ENCODE results near the gene RPRD1B. TPM values are rescaled to one million over a fixed set of nuclear protein-coding genes. Genes with fewer than 3 reads are reported as not detected.

Gene RPRD1B
- total and polyA plus RNA-seq, 2 experiments from 2014 or later = 7.3 to 24.3 TPM

DNA sequence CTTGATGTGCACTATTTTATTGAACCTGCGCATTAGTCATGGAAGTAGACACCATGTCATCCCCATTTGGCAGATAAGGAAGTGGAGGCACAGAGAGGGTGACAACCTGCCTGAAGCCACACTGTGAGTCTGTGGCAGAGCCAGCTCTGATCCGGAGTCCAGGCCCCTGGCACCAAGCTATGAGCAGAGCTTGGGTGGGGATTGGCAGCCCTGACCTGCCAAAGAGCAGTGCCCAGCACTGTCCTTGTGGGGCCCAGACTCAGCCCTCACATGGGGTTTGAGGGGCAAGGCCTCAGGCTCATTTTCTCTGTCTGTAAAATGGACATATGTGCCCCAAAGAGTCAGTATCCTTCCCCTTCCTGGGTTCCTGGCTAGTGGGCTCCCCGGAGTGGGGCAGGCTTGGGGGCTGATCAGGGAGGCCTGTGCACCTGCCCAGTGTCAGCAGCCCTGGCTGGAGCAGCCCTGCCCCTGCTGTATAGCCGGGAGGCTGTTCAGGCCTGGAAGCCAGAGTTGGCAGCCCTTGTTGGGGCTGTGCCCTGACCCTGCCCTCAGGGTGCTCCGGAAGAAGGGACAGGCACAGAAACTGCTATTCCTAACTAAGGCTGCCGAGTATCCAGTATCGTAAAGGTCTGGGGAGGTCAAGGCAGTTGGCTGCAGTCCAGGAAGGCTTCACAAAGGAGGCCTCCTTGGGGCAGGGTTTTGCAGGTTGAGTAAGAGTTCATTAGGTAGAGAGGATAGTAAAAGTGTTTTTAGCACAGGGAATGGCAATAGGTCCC lies 92.8 kb downstream of the RPRD1B start:
- Histone ChIP-seq H3K4me1 (ENCODE audit: insufficient read depth) (no peaks in the 10 kb centered on the region), H3K27me3 (ENCODE audit: insufficient read depth) (no peaks in the 10 kb centered on the region), H3K27ac (ENCODE audit: low read depth) (no peak overlapping the region), H3K36me3 (ENCODE audit: insufficient read depth) (no peaks in the 10 kb centered on the region), H3K4me3 (no peak overlapping the region), H3F3A (replicated peaks; ENCODE audit: low read depth) (0 out of 2 replicates have a peak, but pooled peaks cover 2% of the 10 kb centered on the region), H2AFZ (no peak overlapping the region), H4K20me1 (replicated peaks; ENCODE audit: insufficient read depth) (no peaks in the 10 kb centered on the region), H3K9me2 (ENCODE audit: insufficient read depth) (no peaks in the 10 kb centered on the region), H3K79me2 (replicated peaks; ENCODE audit: insufficient read depth) (no peaks in the 10 kb centered on the region), H3K4me2 (no peak overlapping the region)
- H3K9me3 Mint-ChIP-seq = no peaks in the 10 kb centered on the region
- H3K36me3 Mint-ChIP-seq (ENCODE audit: low read depth) = no peaks in the 10 kb centered on the region
- TF ChIP-seq EZH2phosphoT487 (IDR thresholded peaks at IDR 0.05; ENCODE audit: unreplicated experiment) (no peak), EZH2 (IDR thresholded peaks at IDR 0.05; ENCODE audit: low read depth, unreplicated experiment) (no peak), CREB1 (CRISPR knock-in tag; IDR thresholded peaks at IDR 0.05; ENCODE audit: low read depth) (no peak), POLR2AphosphoS5 (IDR thresholded peaks at IDR 0.05; ENCODE audit: low read depth) (no peak), NANOG (IDR thresholded peaks at IDR 0.05; ENCODE audit: borderline replicate concordance) (no peak), ZNF331 (CRISPR knock-in tag; IDR thresholded peaks at IDR 0.05; ENCODE audit: low read depth) (no peak), ZNF114 (CRISPR knock-in tag; IDR thresholded peaks at IDR 0.05) (no peak), STAT1 (IDR thresholded peaks at IDR 0.05; ENCODE audit: unreplicated experiment) (no peak), JUNB (IDR thresholded peaks at IDR 0.05; ENCODE audit: unreplicated experiment) (no peak), ETS1 (IDR thresholded peaks at IDR 0.05) (no peak), CTCF (conservative IDR thresholded peaks at IDR 0.05; ENCODE audit: low read depth in 2 of 2) (no peak)
- TF ChIP-seq, protein P1, sequence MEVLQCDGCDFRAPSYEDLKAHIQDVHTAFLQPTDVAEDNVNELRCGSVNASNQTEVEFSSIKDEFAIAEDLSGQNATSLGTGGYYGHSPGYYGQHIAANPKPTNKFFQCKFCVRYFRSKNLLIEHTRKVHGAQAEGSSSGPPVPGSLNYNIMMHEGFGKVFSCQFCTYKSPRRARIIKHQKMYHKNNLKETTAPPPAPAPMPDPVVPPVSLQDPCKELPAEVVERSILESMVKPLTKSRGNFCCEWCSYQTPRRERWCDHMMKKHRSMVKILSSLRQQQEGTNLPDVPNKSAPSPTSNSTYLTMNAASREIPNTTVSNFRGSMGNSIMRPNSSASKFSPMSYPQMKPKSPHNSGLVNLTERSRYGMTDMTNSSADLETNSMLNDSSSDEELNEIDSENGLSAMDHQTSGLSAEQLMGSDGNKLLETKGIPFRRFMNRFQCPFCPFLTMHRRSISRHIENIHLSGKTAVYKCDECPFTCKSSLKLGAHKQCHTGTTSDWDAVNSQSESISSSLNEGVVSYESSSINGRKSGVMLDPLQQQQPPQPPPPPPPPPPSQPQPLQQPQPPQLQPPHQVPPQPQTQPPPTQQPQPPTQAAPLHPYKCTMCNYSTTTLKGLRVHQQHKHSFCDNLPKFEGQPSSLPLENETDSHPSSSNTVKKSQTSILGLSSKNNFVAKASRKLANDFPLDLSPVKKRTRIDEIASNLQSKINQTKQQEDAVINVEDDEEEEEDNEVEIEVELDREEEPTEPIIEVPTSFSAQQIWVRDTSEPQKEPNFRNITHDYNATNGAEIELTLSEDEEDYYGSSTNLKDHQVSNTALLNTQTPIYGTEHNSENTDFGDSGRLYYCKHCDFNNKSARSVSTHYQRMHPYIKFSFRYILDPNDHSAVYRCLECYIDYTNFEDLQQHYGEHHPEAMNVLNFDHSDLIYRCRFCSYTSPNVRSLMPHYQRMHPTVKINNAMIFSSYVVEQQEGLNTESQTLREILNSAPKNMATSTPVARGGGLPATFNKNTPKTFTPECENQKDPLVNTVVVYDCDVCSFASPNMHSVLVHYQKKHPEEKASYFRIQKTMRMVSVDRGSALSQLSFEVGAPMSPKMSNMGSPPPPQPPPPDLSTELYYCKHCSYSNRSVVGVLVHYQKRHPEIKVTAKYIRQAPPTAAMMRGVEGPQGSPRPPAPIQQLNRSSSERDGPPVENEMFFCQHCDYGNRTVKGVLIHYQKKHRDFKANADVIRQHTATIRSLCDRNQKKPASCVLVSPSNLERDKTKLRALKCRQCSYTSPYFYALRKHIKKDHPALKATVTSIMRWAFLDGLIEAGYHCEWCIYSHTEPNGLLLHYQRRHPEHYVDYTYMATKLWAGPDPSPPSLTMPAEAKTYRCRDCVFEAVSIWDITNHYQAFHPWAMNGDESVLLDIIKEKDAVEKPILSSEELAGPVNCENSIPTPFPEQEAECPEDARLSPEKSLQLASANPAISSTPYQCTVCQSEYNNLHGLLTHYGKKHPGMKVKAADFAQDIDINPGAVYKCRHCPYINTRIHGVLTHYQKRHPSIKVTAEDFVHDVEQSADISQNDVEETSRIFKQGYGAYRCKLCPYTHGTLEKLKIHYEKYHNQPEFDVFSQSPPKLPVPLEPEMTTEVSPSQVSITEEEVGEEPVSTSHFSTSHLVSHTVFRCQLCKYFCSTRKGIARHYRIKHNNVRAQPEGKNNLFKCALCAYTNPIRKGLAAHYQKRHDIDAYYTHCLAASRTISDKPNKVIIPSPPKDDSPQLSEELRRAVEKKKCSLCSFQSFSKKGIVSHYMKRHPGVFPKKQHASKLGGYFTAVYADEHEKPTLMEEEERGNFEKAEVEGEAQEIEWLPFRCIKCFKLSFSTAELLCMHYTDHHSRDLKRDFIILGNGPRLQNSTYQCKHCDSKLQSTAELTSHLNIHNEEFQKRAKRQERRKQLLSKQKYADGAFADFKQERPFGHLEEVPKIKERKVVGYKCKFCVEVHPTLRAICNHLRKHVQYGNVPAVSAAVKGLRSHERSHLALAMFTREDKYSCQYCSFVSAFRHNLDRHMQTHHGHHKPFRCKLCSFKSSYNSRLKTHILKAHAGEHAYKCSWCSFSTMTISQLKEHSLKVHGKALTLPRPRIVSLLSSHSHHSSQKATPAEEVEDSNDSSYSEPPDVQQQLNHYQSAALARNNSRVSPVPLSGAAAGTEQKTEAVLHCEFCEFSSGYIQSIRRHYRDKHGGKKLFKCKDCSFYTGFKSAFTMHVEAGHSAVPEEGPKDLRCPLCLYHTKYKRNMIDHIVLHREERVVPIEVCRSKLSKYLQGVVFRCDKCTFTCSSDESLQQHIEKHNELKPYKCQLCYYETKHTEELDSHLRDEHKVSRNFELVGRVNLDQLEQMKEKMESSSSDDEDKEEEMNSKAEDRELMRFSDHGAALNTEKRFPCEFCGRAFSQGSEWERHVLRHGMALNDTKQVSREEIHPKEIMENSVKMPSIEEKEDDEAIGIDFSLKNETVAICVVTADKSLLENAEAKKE (CRISPR knock-in tag; IDR thresholded peaks at IDR 0.05) = no peak
- TF ChIP-seq, protein P2, sequence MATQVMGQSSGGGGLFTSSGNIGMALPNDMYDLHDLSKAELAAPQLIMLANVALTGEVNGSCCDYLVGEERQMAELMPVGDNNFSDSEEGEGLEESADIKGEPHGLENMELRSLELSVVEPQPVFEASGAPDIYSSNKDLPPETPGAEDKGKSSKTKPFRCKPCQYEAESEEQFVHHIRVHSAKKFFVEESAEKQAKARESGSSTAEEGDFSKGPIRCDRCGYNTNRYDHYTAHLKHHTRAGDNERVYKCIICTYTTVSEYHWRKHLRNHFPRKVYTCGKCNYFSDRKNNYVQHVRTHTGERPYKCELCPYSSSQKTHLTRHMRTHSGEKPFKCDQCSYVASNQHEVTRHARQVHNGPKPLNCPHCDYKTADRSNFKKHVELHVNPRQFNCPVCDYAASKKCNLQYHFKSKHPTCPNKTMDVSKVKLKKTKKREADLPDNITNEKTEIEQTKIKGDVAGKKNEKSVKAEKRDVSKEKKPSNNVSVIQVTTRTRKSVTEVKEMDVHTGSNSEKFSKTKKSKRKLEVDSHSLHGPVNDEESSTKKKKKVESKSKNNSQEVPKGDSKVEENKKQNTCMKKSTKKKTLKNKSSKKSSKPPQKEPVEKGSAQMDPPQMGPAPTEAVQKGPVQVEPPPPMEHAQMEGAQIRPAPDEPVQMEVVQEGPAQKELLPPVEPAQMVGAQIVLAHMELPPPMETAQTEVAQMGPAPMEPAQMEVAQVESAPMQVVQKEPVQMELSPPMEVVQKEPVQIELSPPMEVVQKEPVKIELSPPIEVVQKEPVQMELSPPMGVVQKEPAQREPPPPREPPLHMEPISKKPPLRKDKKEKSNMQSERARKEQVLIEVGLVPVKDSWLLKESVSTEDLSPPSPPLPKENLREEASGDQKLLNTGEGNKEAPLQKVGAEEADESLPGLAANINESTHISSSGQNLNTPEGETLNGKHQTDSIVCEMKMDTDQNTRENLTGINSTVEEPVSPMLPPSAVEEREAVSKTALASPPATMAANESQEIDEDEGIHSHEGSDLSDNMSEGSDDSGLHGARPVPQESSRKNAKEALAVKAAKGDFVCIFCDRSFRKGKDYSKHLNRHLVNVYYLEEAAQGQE (IDR thresholded peaks at IDR 0.05; ENCODE audit: unreplicated experiment) = no peak
- H3K27me3 Mint-ChIP-seq (ENCODE audit: insufficient read depth, low read depth, poor library complexity) = peaks cover 4% of the 10 kb centered on the region
- no peak for DNase-seq (ENCODE audit: low spot score)
- H3K4me1 Mint-ChIP-seq = peaks cover 6% of the 10 kb centered on the region; the same call in 2 of the 3 replicates
- no peak overlapping the region for H3K4me3 Mint-ChIP-seq
- H3K27ac Mint-ChIP-seq = no peak overlapping the region
- ATAC-seq = no peak
